GM21786 (cell line): ENCODE results near the gene STXBP3.
"Not testable (repeated sequence)": the region's sequence is repeated elsewhere in the genome, so short reads cannot be mapped to it uniquely, and the experiment has no call there.

Experiments used
- ATAC-seq: cut with Tn5 transposase; IDR thresholded peaks from one replicate; pipeline ENCODE4 v1.9.1; 2021; ENCODE audit not compliant: unreplicated experiment

Gene STXBP3

GRCh38 chr1:108728327-108728923 is 18.0 kb upstream of the STXBP3 start:
- no peak for ATAC-seq

- no peak for ATAC-seq
Observed at GRCh38 chr1:108729481-108729880, 17.0 kb upstream of the STXBP3 start.

GRCh38 chr1:108732398-108732797 is 14.1 kb upstream of the STXBP3 start:
- no peak for ATAC-seq

GRCh38 chr1:108734171-108734865 is 12.2 kb upstream of the STXBP3 start:
- ATAC-seq: no peak

GRCh38 chr1:108742253-108742652 is 4.2 kb upstream of the STXBP3 start:
- no peak for ATAC-seq

- ATAC-seq: no peak
Observed at GRCh38 chr1:108745980-108746381, 493 bp upstream of the STXBP3 start.

GRCh38 chr1:108747171-108747850 is 837 bp downstream of the STXBP3 start:
- peak; percentile 39 for ATAC-seq

- no peak for ATAC-seq
Observed at GRCh38 chr1:108747898-108748297, 1.4 kb downstream of the STXBP3 start.

- ATAC-seq: no peak
Observed at GRCh38 chr1:108749081-108749480, 2.6 kb downstream of the STXBP3 start.

- ATAC-seq: no peak
Observed at GRCh38 chr1:108750476-108751181, 4.2 kb downstream of the STXBP3 start.

- no peak for ATAC-seq
Observed at GRCh38 chr1:108753363-108753762, 6.9 kb downstream of the STXBP3 start.

- no peak for ATAC-seq
Observed at GRCh38 chr1:108758796-108759195, 12.3 kb downstream of the STXBP3 start.

GRCh38 chr1:108767115-108767514 is 20.6 kb downstream of the STXBP3 start:
- no peak for ATAC-seq

GRCh38 chr1:108767708-108768107 is 21.2 kb downstream of the STXBP3 start:
- no peak for ATAC-seq

- no peak for ATAC-seq
Observed at GRCh38 chr1:108777839-108778238, 31.4 kb downstream of the STXBP3 start.

- ATAC-seq: no peak
Observed at GRCh38 chr1:108779455-108779854, 33.0 kb downstream of the STXBP3 start.

- ATAC-seq: no peak
Observed at GRCh38 chr1:108780937-108781574, 34.6 kb downstream of the STXBP3 start.

- ATAC-seq: not testable (repeated sequence)
Observed at GRCh38 chr1:108781575-108781944, 35.1 kb downstream of the STXBP3 start.

- ATAC-seq: no peak
Observed at GRCh38 chr1:108785264-108785663, 38.8 kb downstream of the STXBP3 start.

GRCh38 chr1:108785880-108786279 is 39.4 kb downstream of the STXBP3 start:
- ATAC-seq: no peak

- ATAC-seq: no peak
Observed at GRCh38 chr1:108791790-108792189, 45.3 kb downstream of the STXBP3 start.
